ENCODE data around the gene ENDOV.
"Not testable (repeated sequence)": the region's sequence is repeated elsewhere in the genome, so short reads cannot be mapped to it uniquely, and the experiment has no call there.

ENDOV gene

DNA sequence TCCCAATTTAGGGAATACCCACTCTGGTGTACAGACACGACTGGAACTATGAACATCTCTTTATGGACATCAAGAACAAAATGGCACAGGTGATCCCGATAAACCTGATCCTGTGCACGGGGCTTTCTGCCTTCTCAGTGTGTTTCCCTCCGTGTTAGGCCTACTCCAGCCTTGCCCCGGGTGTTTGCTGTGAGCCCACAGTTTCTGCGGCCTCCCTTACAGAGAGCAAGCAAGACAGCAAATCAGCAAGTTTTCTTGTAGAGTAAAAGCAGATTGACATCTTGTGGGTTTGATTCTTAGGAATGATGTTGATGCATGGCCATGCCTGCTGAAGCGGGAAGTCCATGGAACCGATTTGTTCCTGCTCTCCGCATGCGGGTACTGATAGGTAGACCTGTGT lies 26.4 kb upstream of the ENDOV start:
- no peak for DNase-seq

- peak; percentile 19 for DNase-seq
Observed at GRCh38 chr17:80389011-80389995, 25.7 kb upstream of the ENDOV start.

- no peak for DNase-seq
Observed at GRCh38 chr17:80393241-80393890, 21.6 kb upstream of the ENDOV start.

GRCh38 chr17:80393961-80394360 lies 21.0 kb upstream of the ENDOV start:
- no peak for DNase-seq

DNA sequence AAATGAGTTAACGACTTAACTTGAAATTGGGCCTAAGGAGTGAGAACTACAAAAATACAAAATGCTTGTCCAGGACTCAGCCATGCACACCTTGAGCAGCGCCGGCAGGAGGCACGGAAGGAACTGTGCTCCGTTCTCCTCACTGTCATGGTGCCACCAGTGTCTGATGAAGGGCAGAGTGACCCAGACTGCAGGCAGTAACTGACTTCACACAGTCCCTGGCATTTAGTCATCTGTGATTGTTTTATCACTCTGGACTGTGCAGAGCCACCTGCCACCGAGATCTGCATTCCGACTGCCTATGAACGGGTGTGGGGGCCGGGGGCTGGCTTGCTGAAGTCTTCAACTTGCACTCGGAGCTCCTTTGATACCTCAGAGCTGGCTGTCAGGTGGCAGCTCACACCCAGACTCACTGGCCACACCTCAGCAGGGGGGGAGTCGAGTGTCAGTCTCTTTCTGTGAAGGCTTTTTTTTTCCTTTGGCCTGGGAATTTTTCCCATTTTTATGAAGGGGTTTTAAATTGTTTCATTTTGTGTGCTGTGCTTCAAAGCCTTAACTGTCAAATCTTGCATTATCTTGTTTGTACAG lies 20.2 kb upstream of the ENDOV start:
- DNase-seq: no peak

DNA sequence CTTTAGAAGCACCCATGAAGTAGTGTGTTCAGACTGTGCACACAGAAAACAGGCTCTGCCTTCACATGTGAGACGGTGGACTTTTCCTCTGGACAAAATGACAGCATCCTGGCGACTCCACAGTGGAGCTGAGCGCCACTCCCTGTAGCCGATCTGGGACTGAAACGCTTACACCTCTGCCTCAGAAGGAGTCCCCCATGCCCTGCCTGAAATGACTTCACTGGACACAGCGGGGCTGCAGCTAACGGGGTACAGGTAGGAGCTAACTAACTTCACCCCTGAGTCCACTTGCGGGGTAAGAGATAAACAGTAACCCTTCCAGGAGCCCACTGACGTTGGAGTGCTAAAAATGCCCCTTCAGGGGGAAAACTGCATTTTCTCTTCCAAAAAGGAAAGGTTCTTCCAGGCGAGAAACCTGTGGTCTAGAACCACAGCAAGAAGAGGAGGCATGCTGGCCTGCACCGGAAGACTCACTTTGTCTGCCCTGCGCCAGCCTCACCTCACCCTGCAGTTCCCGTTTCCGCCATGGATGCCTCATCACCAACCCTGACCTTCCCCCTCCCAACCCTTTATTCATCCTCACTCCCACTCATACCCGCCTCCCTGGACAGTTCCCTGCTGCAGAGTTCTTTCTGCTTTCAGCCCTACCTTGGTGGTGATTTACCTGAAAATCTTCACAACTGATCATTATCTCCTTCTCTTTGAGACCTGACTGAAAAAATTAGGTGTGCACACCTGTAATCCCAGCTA lies 19.4 kb upstream of the ENDOV start:
- DNase-seq: no peak

- DNase-seq: no peak
Observed at GRCh38 chr17:80396157-80397033, 18.6 kb upstream of the ENDOV start.

- DNase-seq: no peak
Observed at GRCh38 chr17:80397034-80397387, 18.0 kb upstream of the ENDOV start.

- DNase-seq: no peak
Observed at GRCh38 chr17:80397686-80398085, 17.3 kb upstream of the ENDOV start.

DNA sequence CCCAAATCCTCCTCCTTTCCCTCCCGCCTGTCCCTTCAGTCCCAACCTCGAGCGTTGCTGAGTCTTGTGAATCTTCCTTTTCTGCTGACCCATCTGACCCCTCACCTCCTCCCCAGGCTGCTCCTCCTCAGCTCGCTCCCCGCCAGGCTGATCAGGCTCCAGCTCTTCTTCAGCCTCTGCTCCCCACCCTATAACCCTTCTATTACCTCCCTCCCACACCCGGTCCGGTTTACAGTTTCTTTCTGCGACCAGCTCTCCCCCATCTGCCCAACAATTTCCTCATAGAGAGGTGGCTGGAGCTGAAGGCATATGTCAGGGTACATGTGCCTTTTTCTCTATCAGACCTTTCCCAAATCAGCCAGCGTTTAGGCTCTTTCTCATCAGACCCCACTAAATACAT lies 13.9 kb upstream of the ENDOV start:
- DNase-seq: not testable (repeated sequence)

- not testable (repeated sequence) for DNase-seq
Observed at GRCh38 chr17:80402102-80402501, 12.9 kb upstream of the ENDOV start.

DNA sequence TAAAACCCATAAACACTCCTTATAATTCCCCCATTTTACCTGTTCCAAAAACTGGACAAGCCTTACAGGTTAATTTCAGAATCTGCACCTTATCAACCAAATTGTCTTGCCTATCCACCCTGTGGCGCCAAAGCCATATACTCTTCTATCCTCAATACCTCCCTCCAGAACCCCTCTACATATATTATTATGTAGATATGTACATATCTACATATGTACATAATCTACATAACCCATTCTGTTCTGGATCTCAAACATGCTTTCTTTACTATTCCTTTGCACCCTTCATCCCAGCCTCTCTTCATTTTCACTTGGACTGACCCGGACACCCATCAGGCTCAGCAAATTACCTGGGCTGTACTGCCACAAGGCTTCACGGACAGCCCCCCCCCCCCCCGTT lies 12.0 kb upstream of the ENDOV start:
- no peak for DNase-seq

DNA sequence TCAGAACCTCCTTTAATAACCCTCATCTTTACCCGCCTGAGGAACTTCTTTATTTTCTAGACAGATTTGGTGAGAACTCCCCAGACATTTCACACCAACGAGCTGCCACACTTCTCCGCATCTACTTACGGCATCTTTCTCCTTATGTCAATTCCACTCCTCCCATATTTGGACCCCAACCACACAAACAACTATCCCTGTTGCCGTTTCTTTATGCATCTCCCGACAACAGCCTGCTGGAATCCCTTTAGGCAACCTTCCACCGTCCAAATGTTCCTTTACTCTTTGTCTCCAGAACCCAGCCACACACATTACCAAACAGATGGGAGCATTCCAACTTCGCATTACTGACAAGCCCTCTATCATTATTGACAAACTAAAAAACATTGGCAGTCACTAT lies 8.8 kb upstream of the ENDOV start:
- DNase-seq: no peak

GRCh38 chr17:80407917-80408316 lies 7.0 kb upstream of the ENDOV start:
- not testable (repeated sequence) for DNase-seq

DNA sequence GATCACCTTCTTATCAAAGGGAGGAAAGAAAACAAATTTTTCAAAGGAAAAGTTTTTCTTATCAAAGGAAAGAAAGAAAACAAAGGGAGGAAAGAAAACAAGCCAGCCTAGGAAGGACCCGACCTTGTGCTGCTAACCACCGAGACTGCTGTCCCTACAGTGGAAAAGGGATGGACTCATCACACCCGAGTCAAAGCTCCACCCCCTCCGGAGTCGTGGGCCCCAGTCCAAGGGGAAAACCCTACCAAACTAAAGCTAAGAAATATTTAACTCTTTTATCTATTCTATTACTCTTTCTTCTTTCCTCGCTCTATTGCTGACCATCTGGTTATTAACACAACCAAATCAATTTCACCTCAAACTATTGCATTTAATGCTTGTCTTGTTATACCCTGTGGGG lies 6.1 kb upstream of the ENDOV start:
- DNase-seq: no peak

DNA sequence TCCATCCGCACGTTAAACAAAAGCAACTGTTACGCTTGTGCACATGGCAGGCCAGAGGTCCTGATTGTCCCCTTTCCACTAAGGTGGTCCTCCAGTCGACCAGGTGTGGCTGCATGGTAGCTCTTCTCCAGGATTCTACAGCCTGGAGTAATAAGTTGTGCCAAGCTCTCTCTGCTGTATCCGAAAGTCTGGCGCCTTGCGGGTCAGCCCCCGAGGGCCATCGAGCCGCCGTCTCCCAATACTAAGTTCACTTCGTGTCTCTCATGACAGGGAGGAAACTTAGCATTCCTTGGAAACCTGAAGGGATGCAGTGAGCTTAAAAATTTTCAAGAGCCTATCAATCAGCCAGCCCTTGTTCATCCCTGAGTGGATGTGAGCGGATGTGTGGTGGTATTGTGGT lies 5.3 kb upstream of the ENDOV start:
- no peak for DNase-seq

- not testable (repeated sequence) for DNase-seq
Observed at GRCh38 chr17:80410441-80411087, 4.4 kb upstream of the ENDOV start.

GRCh38 chr17:80413771-80414507 lies 1.0 kb upstream of the ENDOV start:
- DNase-seq: no peak

GRCh38 chr17:80414508-80414802 lies 512 bp upstream of the ENDOV start:
- no peak for DNase-seq

GRCh38 chr17:80415626-80416137 lies 715 bp downstream of the ENDOV start:
- DNase-seq: no peak

Measured in fibroblast of skin of scalp (primary cell).